GM23248 (cell line): ENCODE results near the gene MXRA8. TPM values are rescaled to one million over a fixed set of nuclear protein-coding genes. Genes with fewer than 3 reads are reported as not detected.
A peak's percentile ranks its signal among the peaks of the same experiment; 100 is the strongest.

Experiments used
- DNase-seq: peaks from one replicate; pipeline ENCODE4 v3.0.0-alpha.2; 2015
- H2AFZ ChIP-seq: fragments of 200-600 bp; sonication (generic); 2 replicates; pipeline ENCODE4 v1.6.1; 2016; ENCODE audit warnings: antibody characterized with exemption
- H3F3A ChIP-seq: fragments of 200-600 bp; sonication (generic); 2 replicates; pipeline ENCODE4 v1.6.1; 2016; ENCODE audit warnings: mild to moderate bottlenecking, antibody characterized with exemption, mixed run types; ENCODE audit not compliant: insufficient read depth
- H3K27ac ChIP-seq: fragments of 200-600 bp; sonication (generic); 2 replicates; pipeline ENCODE4 v1.5.1; 2016; ENCODE audit warnings: mild to moderate bottlenecking
- H3K27me3 ChIP-seq: fragments of 200-600 bp; sonication (generic); replicated peaks from 2 replicates; pipeline ENCODE4 v1.6.1; 2016; ENCODE audit warnings: mild to moderate bottlenecking; ENCODE audit not compliant: insufficient read depth
- H3K36me3 ChIP-seq: fragments of 200-600 bp; sonication (generic); 2 replicates; pipeline ENCODE4 v1.6.1; 2016; ENCODE audit warnings: low read depth, mild to moderate bottlenecking
- H3K4me1 ChIP-seq: fragments of 200-600 bp; sonication (generic); 2 replicates; pipeline ENCODE4 v1.6.1; 2016; ENCODE audit warnings: mild to moderate bottlenecking; ENCODE audit not compliant: insufficient read depth
- H3K4me2 ChIP-seq: fragments of 200-600 bp; sonication (generic); one replicate; pipeline ENCODE4 v1.6.1; 2016; ENCODE audit warnings: mild to moderate bottlenecking; ENCODE audit not compliant: unreplicated experiment
- H3K4me3 ChIP-seq: fragments of 200-600 bp; sonication (generic); 2 replicates; pipeline ENCODE4 v1.5.1; 2016; ENCODE audit warnings: mild to moderate bottlenecking
- H3K79me2 ChIP-seq: fragments of 200-600 bp; sonication (generic); 2 replicates; pipeline ENCODE4 v1.6.1; 2016; ENCODE audit warnings: mild to moderate bottlenecking; ENCODE audit not compliant: insufficient read depth
- H3K9ac ChIP-seq: fragments of 200-600 bp; sonication (generic); 2 replicates; pipeline ENCODE4 v1.6.1; 2016; ENCODE audit warnings: mild to moderate bottlenecking
- H3K9me2 ChIP-seq: fragments of 200-600 bp; sonication (generic); 2 replicates; pipeline ENCODE4 v1.6.1; 2016; ENCODE audit warnings: mixed run types, mild to moderate bottlenecking, moderate library complexity; ENCODE audit not compliant: insufficient read depth
- H3K9me3 ChIP-seq: fragments of 200-600 bp; sonication (generic); one replicate; pipeline ENCODE4 v1.6.1; 2017; ENCODE audit warnings: low read depth
- H4K20me1 ChIP-seq: fragments of 200-600 bp; sonication (generic); 2 replicates; pipeline ENCODE4 v1.6.0; 2016; ENCODE audit not compliant: insufficient read depth
- EZH2 ChIP-seq: fragments of 200-600 bp; sonication (generic); IDR thresholded peaks from 2 replicates; pipeline ENCODE4 v1.6.1; 2018; ENCODE audit warnings: antibody characterized with exemption, mild to moderate bottlenecking; ENCODE audit not compliant: insufficient read depth, poor library complexity, severe bottlenecking
- EZH2phosphoT487 ChIP-seq: fragments of 200-600 bp; sonication (generic); IDR thresholded peaks from 2 replicates; pipeline ENCODE4 v1.6.1; 2018; ENCODE audit warnings: antibody characterized with exemption, moderate library complexity, mild to moderate bottlenecking, low read depth; ENCODE audit not compliant: insufficient read depth
- WGBS, 2 experiments: methylation state at CpG; one replicate each; pipeline ENCODE4 v1.1.6; 2015 to 2017; ENCODE audit warnings: low lambda C conversion rate in 2 of 2, low coverage in 1 of 2; ENCODE audit errors: missing lambda C conversion rate in 2 of 2; 5-methylcytosine and 5-hydroxymethylcytosine counted together
- in situ Hi-C: fragments of 300-500 bp; cut with MboI; formaldehyde crosslinking; loops from 2 replicates; pipeline ENCODE4 v1.15.0; 2020
- polyA plus RNA-seq: library from polyadenylated mRNA; unstranded; fragments of >200 nt; fragmentation: Nextera tagmentation; extraction: Ambion mirVana; gene quantifications from 2 replicates; pipeline ENCODE4 v1.2.1, GENCODE V29; 2016
- total RNA-seq: library from RNA; depleted of rRNA; stranded (reverse); fragments of >200 nt; shearing (Covaris generic); gene quantifications from 2 replicates; pipeline ENCODE4 v1.2.3, GENCODE V29; 2014

Gene MXRA8
- total and polyA plus RNA-seq, 2 experiments from 2014 or later: 584 to 1,228 TPM

DNA sequence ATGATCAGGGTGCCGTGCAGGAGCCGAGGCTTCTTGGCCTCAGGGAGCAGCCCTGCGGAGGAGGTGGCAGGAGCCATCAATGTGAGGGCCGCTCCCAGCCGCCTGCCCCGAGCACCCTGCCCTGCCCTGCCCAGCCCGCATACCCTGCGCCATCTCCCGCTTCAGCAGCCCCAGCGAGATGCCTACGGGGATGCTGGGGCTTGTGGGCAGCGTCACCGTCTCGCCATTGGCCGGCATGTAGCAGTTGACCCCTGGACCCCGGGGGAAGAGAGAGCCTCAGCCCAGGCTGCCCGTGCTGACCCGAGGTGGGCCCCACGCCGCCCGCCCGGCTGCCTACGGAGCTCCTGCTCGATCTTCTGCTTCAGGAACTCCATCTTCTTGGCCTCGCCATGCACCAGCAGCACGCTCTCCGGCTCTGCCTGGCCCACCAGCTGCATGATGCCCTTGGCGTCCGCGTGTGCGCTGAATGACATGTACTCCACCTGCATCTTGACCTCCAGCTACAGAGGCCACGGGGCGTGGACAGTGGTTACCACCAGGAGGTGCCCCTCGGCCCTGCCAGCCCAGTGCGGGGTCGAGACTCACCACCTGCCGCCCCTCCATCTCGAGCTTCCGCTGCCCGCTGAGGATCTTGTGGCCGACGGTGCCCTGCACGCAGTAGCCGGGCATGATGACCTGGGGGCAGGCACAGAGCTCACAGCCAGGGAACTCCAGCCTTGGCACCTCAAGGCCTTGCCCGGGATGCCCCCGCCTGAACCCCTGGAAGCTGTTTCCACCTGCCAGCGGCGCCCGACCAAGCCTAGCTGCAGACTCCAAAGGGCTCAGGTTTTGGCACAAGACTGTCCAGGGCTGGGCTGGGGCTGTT is 45.7 kb downstream of the MXRA8 start:
- H3K9me2 ChIP-seq: no peaks in the 10 kb centered on the region
- no peak overlapping the region for H3K4me2 ChIP-seq
- H4K20me1 ChIP-seq: no peaks in the 10 kb centered on the region
- no peaks in the 10 kb centered on the region for H3K27me3 ChIP-seq
- no peak for TF ChIP-seq EZH2phosphoT487
- TF ChIP-seq EZH2: no peak
- no peak overlapping the region for H3K4me3 ChIP-seq
- H3F3A ChIP-seq: peaks cover 11% of the 10 kb centered on the region
- 92 to 94% methylated on average over 39 to 49 of the region's 49 CpGs for WGBS, 2 experiments
- no peak for DNase-seq
- no peak overlapping the region for H2AFZ ChIP-seq
- H3K4me1 ChIP-seq: peaks cover under 1% of the 10 kb centered on the region
- H3K9me3 ChIP-seq: no peaks in the 10 kb centered on the region
- in situ Hi-C loops: no loop called here
- H3K9ac ChIP-seq: no peak overlapping the region
- H3K36me3 ChIP-seq: peaks cover 16% of the 10 kb centered on the region; the same call in 1 of the 2 replicates
- H3K79me2 ChIP-seq: peaks cover 59% of the 10 kb centered on the region
- H3K27ac ChIP-seq: no peak overlapping the region

GRCh38 chr1:1311107-1312104 is 46.9 kb downstream of the MXRA8 start:
- TF ChIP-seq EZH2phosphoT487 (no peak), EZH2 (no peak)
- Histone ChIP-seq H3K4me3 (no peak overlapping the region), H3K9ac (no peak overlapping the region), H3K36me3 (peaks cover 16% of the 10 kb centered on the region; the same call in 1 of the 2 replicates), H3F3A (no peaks in the 10 kb centered on the region), H3K27me3 (no peaks in the 10 kb centered on the region), H3K4me1 (peaks cover 3% of the 10 kb centered on the region), H3K4me2 (no peak overlapping the region), H3K9me2 (no peaks in the 10 kb centered on the region), H4K20me1 (no peaks in the 10 kb centered on the region), H3K9me3 (no peaks in the 10 kb centered on the region), H3K27ac (no peak overlapping the region), H2AFZ (no peak overlapping the region), H3K79me2 (peaks cover 56% of the 10 kb centered on the region)
- WGBS, 2 experiments: 90% methylated on average over 22 of the region's 22 CpGs
- no peak for DNase-seq
- in situ Hi-C loops: no loop called here

- no peak overlapping the region for H3K9ac ChIP-seq
- TF ChIP-seq EZH2phosphoT487: no peak
- no peak for TF ChIP-seq EZH2
- H3K27ac ChIP-seq: no peak overlapping the region
- H3K4me1 ChIP-seq: peaks cover 11% of the 10 kb centered on the region
- no peaks in the 10 kb centered on the region for H3K9me3 ChIP-seq
- no peaks in the 10 kb centered on the region for H3K27me3 ChIP-seq
- in situ Hi-C loops: no loop called here
- DNase-seq: no peak
- H3K4me2 ChIP-seq: no peak overlapping the region
- H3F3A ChIP-seq: no peaks in the 10 kb centered on the region
- peaks cover 11% of the 10 kb centered on the region; the same call in 1 of the 2 replicates for H3K36me3 ChIP-seq
- WGBS, 2 experiments: 82 to 88% methylated on average over 16 to 21 of the region's 21 CpGs
- H3K9me2 ChIP-seq: no peaks in the 10 kb centered on the region
- peaks cover 57% of the 10 kb centered on the region for H3K79me2 ChIP-seq
- no peaks in the 10 kb centered on the region for H4K20me1 ChIP-seq
- no peak overlapping the region for H2AFZ ChIP-seq
- no peak overlapping the region for H3K4me3 ChIP-seq
These were observed 47.8 kb downstream of the MXRA8 start for GRCh38 chr1:1310476-1311053.

DNA sequence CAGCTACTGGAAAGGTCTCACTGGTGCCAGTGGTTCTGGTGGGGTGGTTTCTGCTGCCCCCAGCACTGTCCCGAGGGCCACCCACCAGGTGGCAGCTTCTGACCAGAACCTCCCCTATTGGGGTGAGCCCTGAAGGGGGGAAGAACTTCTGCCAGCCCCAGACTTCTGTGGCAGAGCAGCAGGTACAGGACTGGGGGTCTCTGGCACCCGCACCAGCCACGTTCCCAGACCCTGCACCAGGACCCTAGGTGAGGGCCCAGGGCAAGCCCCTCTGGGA is 48.3 kb downstream of the MXRA8 start:
- no peak for DNase-seq
- peaks cover 16% of the 10 kb centered on the region for H3K4me1 ChIP-seq
- H3F3A ChIP-seq: no peaks in the 10 kb centered on the region
- peaks cover 58% of the 10 kb centered on the region for H3K79me2 ChIP-seq
- H3K9me2 ChIP-seq: no peaks in the 10 kb centered on the region
- TF ChIP-seq EZH2: no peak
- no peak for TF ChIP-seq EZH2phosphoT487
- peak overlapping the region; percentile 97; the same call in 1 of the 2 replicates for H3K9ac ChIP-seq
- WGBS, 2 experiments: 95 to 100% methylated on average over 3 of the region's 3 CpGs
- in situ Hi-C loops: no loop called here
- 0 out of 2 replicates have a peak overlapping the region, but pooled peaks have one; percentile 92 for H3K4me3 ChIP-seq
- no peaks in the 10 kb centered on the region for H4K20me1 ChIP-seq
- H3K4me2 ChIP-seq: no peak overlapping the region
- H3K27me3 ChIP-seq: no peaks in the 10 kb centered on the region
- no peaks in the 10 kb centered on the region for H3K9me3 ChIP-seq
- H3K36me3 ChIP-seq: peaks cover 11% of the 10 kb centered on the region; the same call in 1 of the 2 replicates
- H2AFZ ChIP-seq: no peak overlapping the region
- H3K27ac ChIP-seq: 0 out of 2 replicates have a peak overlapping the region, but pooled peaks have one; percentile 89
